Panc1 (cell line): ENCODE data around the gene GNLY.

ENCODE experiments used
- CTCF ChIP-seq: fragments of 450-650 bp; IDR thresholded peaks from 2 replicates; pipeline ENCODE4 v1.5.1; 2017; ENCODE audit warnings: mild to moderate bottlenecking
- POLR2AphosphoS5 ChIP-seq: IDR thresholded peaks from 2 replicates; pipeline ENCODE4 v1.6.1; 2012; ENCODE audit warnings: mild to moderate bottlenecking, low read depth, low read length, moderate library complexity
- REST ChIP-seq, 2 experiments: IDR thresholded peaks; 2 replicates each; pipeline ENCODE4 v1.6.1; 2011 to 2012; ENCODE audit warnings: low read depth in 2 of 2, control low read depth in 1 of 2, low read length in 1 of 2, mild to moderate bottlenecking in 1 of 2, moderate library complexity in 1 of 2; ENCODE audit not compliant: insufficient read depth in 1 of 2
- SIN3A ChIP-seq: IDR thresholded peaks from 2 replicates; pipeline ENCODE4 v1.6.1; 2012; ENCODE audit warnings: low read depth, mild to moderate bottlenecking, low read length, moderate library complexity, borderline replicate concordance; ENCODE audit not compliant: insufficient read depth
- TCF7L2 ChIP-seq: IDR thresholded peaks from 2 replicates; pipeline ENCODE4 v1.6.1; 2011; ENCODE audit warnings: mild to moderate bottlenecking, low read depth, low read length, inconsistent platforms

GRCh38 chr2:85720533-85720932 lies 26.4 kb downstream of the GNLY start:
- TF ChIP-seq CTCF (no peak), SIN3A (no peak), REST (IDR thresholded peaks at IDR 0.05; ENCODE audit: insufficient read depth in 1 of 2, low read depth in 2 of 2, low read length in 1 of 2) (no peak), POLR2AphosphoS5 (no peak), TCF7L2 (no peak)
